Endothelial cell of umbilical vein (primary cell): ENCODE data around the gene SETBP1.

Experiments
- CTCF ChIP-seq, 2 donors: IDR thresholded peaks; 1 replicate in 1 of 2; 2 replicates in 1 of 2; pipeline ENCODE4 v1.5.1; 2011; ENCODE audit warnings: low read length in 2 of 2, mild to moderate bottlenecking in 2 of 2, moderate library complexity in 2 of 2, control low read depth in 1 of 2, inconsistent platforms in 1 of 2, low read depth in 1 of 2; ENCODE audit not compliant: insufficient read depth in 1 of 2; ENCODE audit errors: extremely low read depth in 1 of 2
- EZH2 ChIP-seq: IDR thresholded peaks from 2 replicates; pipeline ENCODE4 v1.6.1; 2012; ENCODE audit warnings: borderline replicate concordance, low read depth, mild to moderate bottlenecking, moderate library complexity, low read length, inconsistent platforms; ENCODE audit not compliant: severe bottlenecking
- FOS ChIP-seq: IDR thresholded peaks from 2 replicates; pipeline ENCODE4 v1.6.1; 2011; ENCODE audit warnings: mild to moderate bottlenecking, low read length, moderate library complexity, borderline replicate concordance; ENCODE audit not compliant: insufficient read depth
- POLR2A ChIP-seq: IDR thresholded peaks from 2 replicates; pipeline ENCODE4 v1.6.1; 2012; ENCODE audit warnings: low read depth, mild to moderate bottlenecking, control low read depth, low read length

GRCh38 chr18:44632469-44633145 is 48.1 kb upstream of the SETBP1 start:
- no peak for TF ChIP-seq CTCF (IDR thresholded peaks at IDR 0.05; ENCODE audit: extremely low read depth in 1 of 2, insufficient read depth in 1 of 2, low read depth in 1 of 2, low read length in 2 of 2)
- TF ChIP-seq FOS = no peak
- no peak for TF ChIP-seq POLR2A
- TF ChIP-seq EZH2 = no peak
